ENCODE results near the gene PKM.

Gene PKM

GRCh38 chr15:72237029-72237852, 6.3 kb upstream of the PKM start:
- H3K4me3 ChIP-seq (ENCODE audit: control insufficient read depth in 1 of 7, extremely low read depth in 1 of 7, insufficient read depth in 4 of 7, low read depth in 2 of 7, low read length in 6 of 7) = peak overlapping the region in 4 of 7 experiments; percentile 13 to 60 (median 57)
- POLR2A ChIA-PET = no interaction called here
- peaks cover 7 to 25% (median 20%) of the 10 kb centered on the region in 4 experiments for H3K36me3 ChIP-seq (ENCODE audit: control insufficient read depth in 4 of 4, insufficient read depth in 4 of 4, low read length in 3 of 4)
- DNase-seq = peak; percentile 91 to 95 (median 95)
- WGBS (ENCODE audit: insufficient coverage) = 0% methylated on average over 2 of the region's 3 CpGs
- no peaks in the 10 kb centered on the region for H3K9me3 ChIP-seq (ENCODE audit: control extremely low read depth in 1 of 5, control insufficient read depth in 4 of 5, insufficient read depth in 2 of 5, low read depth in 1 of 5, low read length in 4 of 5)
- H3K4me1 ChIP-seq (ENCODE audit: control extremely low read depth in 1 of 4, control insufficient read depth in 4 of 4, insufficient read depth in 4 of 4, low read length in 3 of 4) = peaks cover 7 to 38% (median 25%) of the 10 kb centered on the region in 4 experiments
- CTCF ChIA-PET = interaction anchor here (0.8 to 1.5 kb wide), 5 partner anchors 10 to 37 kb away, joined by 3 to 8 read pairs (median 3); no protein-coding TSS in a partner anchor
- H3K27me3 ChIP-seq (replicated peaks in 2 of 5; ENCODE audit: control insufficient read depth in 4 of 5, insufficient read depth in 5 of 5, low read length in 4 of 5) = no peaks in the 10 kb centered on the region
- peak overlapping the region; percentile 34 to 79 for H3K27ac ChIP-seq (ENCODE audit: insufficient read depth in 1 of 2, low read depth in 1 of 2, low read length in 2 of 2, poor library complexity in 1 of 2, severe bottlenecking in 2 of 2)

- Histone ChIP-seq H3K36me3 (ENCODE audit: control insufficient read depth in 4 of 4, insufficient read depth in 4 of 4, low read length in 3 of 4) (peaks cover 4 to 18% (median 13%) of the 10 kb centered on the region in 4 experiments), H3K9me3 (ENCODE audit: control extremely low read depth in 1 of 5, control insufficient read depth in 4 of 5, insufficient read depth in 2 of 5, low read depth in 1 of 5, low read length in 4 of 5) (no peaks in the 10 kb centered on the region), H3K4me3 (ENCODE audit: control insufficient read depth in 1 of 7, extremely low read depth in 1 of 7, insufficient read depth in 4 of 7, low read depth in 2 of 7, low read length in 6 of 7) (peak overlapping the region in 3 of 7 experiments; percentile 56 to 60 (median 58)), H3K4me1 (ENCODE audit: control extremely low read depth in 1 of 4, control insufficient read depth in 4 of 4, insufficient read depth in 4 of 4, low read length in 3 of 4) (peaks cover 12 to 45% (median 33%) of the 10 kb centered on the region in 4 experiments), H3K27me3 (replicated peaks in 2 of 5; ENCODE audit: control insufficient read depth in 4 of 5, insufficient read depth in 5 of 5, low read length in 4 of 5) (no peaks in the 10 kb centered on the region), H3K27ac (ENCODE audit: insufficient read depth in 1 of 2, low read depth in 1 of 2, low read length in 2 of 2, poor library complexity in 1 of 2, severe bottlenecking in 2 of 2) (peak overlapping the region in 1 of 2 experiments; percentile 79)
- ChIA-PET POLR2A (interaction anchor here (0.6 kb wide), 1 partner anchor 479 kb away, joined by 3 read pairs; no protein-coding TSS in a partner anchor), CTCF (interaction anchor here (1.1 to 1.4 kb wide), 2 partner anchors 10 to 36 kb away, joined by 5 to 8 read pairs; no protein-coding TSS in a partner anchor)
- peak in 1 of 3 donors; percentile 1 for DNase-seq
- no CpG with 5 or more reads among the region's 2 CpGs for WGBS (ENCODE audit: insufficient coverage)
Observed at GRCh38 chr15:72236381-72237003, 5.5 kb upstream of the PKM start.

GRCh38 chr15:72235298-72235697, 4.3 kb upstream of the PKM start:
- Histone ChIP-seq H3K4me1 (ENCODE audit: control extremely low read depth in 1 of 4, control insufficient read depth in 4 of 4, insufficient read depth in 4 of 4, low read length in 3 of 4) (peaks cover 12 to 47% (median 40%) of the 10 kb centered on the region in 4 experiments), H3K9me3 (ENCODE audit: control extremely low read depth in 1 of 5, control insufficient read depth in 4 of 5, insufficient read depth in 2 of 5, low read depth in 1 of 5, low read length in 4 of 5) (no peaks in the 10 kb centered on the region), H3K27ac (ENCODE audit: insufficient read depth in 1 of 2, low read depth in 1 of 2, low read length in 2 of 2, poor library complexity in 1 of 2, severe bottlenecking in 2 of 2) (no peak overlapping the region), H3K4me3 (ENCODE audit: control insufficient read depth in 1 of 7, extremely low read depth in 1 of 7, insufficient read depth in 4 of 7, low read depth in 2 of 7, low read length in 6 of 7) (no peak overlapping the region), H3K27me3 (replicated peaks in 2 of 5; ENCODE audit: control insufficient read depth in 4 of 5, insufficient read depth in 5 of 5, low read length in 4 of 5) (no peaks in the 10 kb centered on the region), H3K36me3 (ENCODE audit: control insufficient read depth in 4 of 4, insufficient read depth in 4 of 4, low read length in 3 of 4) (peaks cover 0 to 6% (median 2%) of the 10 kb centered on the region in 4 experiments)
- WGBS (ENCODE audit: insufficient coverage) = 100% methylated on average over 4 of the region's 4 CpGs
- no peak for DNase-seq
- CTCF ChIA-PET = no interaction called here
- POLR2A ChIA-PET = no interaction called here

GRCh38 chr15:72233769-72234168, 2.8 kb upstream of the PKM start:
- Histone ChIP-seq H3K4me3 (ENCODE audit: control insufficient read depth in 1 of 7, extremely low read depth in 1 of 7, insufficient read depth in 4 of 7, low read depth in 2 of 7, low read length in 6 of 7) (no peak overlapping the region), H3K27me3 (replicated peaks in 2 of 5; ENCODE audit: control insufficient read depth in 4 of 5, insufficient read depth in 5 of 5, low read length in 4 of 5) (no peaks in the 10 kb centered on the region), H3K27ac (ENCODE audit: insufficient read depth in 1 of 2, low read depth in 1 of 2, low read length in 2 of 2, poor library complexity in 1 of 2, severe bottlenecking in 2 of 2) (no peak overlapping the region), H3K4me1 (ENCODE audit: control extremely low read depth in 1 of 4, control insufficient read depth in 4 of 4, insufficient read depth in 4 of 4, low read length in 3 of 4) (peaks cover 20 to 55% (median 51%) of the 10 kb centered on the region in 4 experiments), H3K36me3 (ENCODE audit: control insufficient read depth in 4 of 4, insufficient read depth in 4 of 4, low read length in 3 of 4) (peaks cover 0 to 9% (median 0%) of the 10 kb centered on the region in 4 experiments), H3K9me3 (ENCODE audit: control extremely low read depth in 1 of 5, control insufficient read depth in 4 of 5, insufficient read depth in 2 of 5, low read depth in 1 of 5, low read length in 4 of 5) (no peaks in the 10 kb centered on the region)
- 97% methylated on average over 5 of the region's 6 CpGs for WGBS (ENCODE audit: insufficient coverage)
- DNase-seq = no peak
- ChIA-PET CTCF (no interaction called here), POLR2A (no interaction called here)

- peak overlapping the region; percentile 74 to 94 (median 86) for H3K4me3 ChIP-seq (ENCODE audit: control insufficient read depth in 1 of 7, extremely low read depth in 1 of 7, insufficient read depth in 4 of 7, low read depth in 2 of 7, low read length in 6 of 7)
- H3K36me3 ChIP-seq (ENCODE audit: control insufficient read depth in 4 of 4, insufficient read depth in 4 of 4, low read length in 3 of 4) = peaks cover 0 to 11% (median 0%) of the 10 kb centered on the region in 4 experiments
- CTCF ChIA-PET = interaction anchor here (0.7 to 1.6 kb wide), 5 partner anchors 9 to 53 kb away, joined by 3 to 4 read pairs (median 3); no protein-coding TSS in a partner anchor
- POLR2A ChIA-PET = no interaction called here
- H3K4me1 ChIP-seq (ENCODE audit: control extremely low read depth in 1 of 4, control insufficient read depth in 4 of 4, insufficient read depth in 4 of 4, low read length in 3 of 4) = peaks cover 25 to 61% (median 55%) of the 10 kb centered on the region in 4 experiments
- peak overlapping the region in 1 of 2 experiments; percentile 81 for H3K27ac ChIP-seq (ENCODE audit: insufficient read depth in 1 of 2, low read depth in 1 of 2, low read length in 2 of 2, poor library complexity in 1 of 2, severe bottlenecking in 2 of 2)
- peak; percentile 63 to 87 (median 79) for DNase-seq
- H3K27me3 ChIP-seq (replicated peaks in 2 of 5; ENCODE audit: control insufficient read depth in 4 of 5, insufficient read depth in 5 of 5, low read length in 4 of 5) = no peaks in the 10 kb centered on the region
- under 1% methylated on average over 15 of the region's 16 CpGs for WGBS (ENCODE audit: insufficient coverage)
- H3K9me3 ChIP-seq (ENCODE audit: control extremely low read depth in 1 of 5, control insufficient read depth in 4 of 5, insufficient read depth in 2 of 5, low read depth in 1 of 5, low read length in 4 of 5) = no peaks in the 10 kb centered on the region
Observed at GRCh38 chr15:72231833-72232478, 966 bp upstream of the PKM start.

- peak; percentile 70 to 86 (median 81) for DNase-seq
- ChIA-PET CTCF (interaction anchor here (1.1 to 2.1 kb wide), 6 partner anchors 9 to 43 kb away, joined by 3 to 6 read pairs (median 4); no protein-coding TSS in a partner anchor), POLR2A (interaction anchor here (0.6 kb wide), 1 partner anchor 18 kb away, joined by 5 read pairs; no protein-coding TSS in a partner anchor)
- Histone ChIP-seq H3K4me3 (ENCODE audit: control insufficient read depth in 1 of 7, extremely low read depth in 1 of 7, insufficient read depth in 4 of 7, low read depth in 2 of 7, low read length in 6 of 7) (peak overlapping the region; percentile 74 to 94 (median 86)), H3K36me3 (ENCODE audit: control insufficient read depth in 4 of 4, insufficient read depth in 4 of 4, low read length in 3 of 4) (peaks cover 0 to 19% (median 0%) of the 10 kb centered on the region in 4 experiments), H3K4me1 (ENCODE audit: control extremely low read depth in 1 of 4, control insufficient read depth in 4 of 4, insufficient read depth in 4 of 4, low read length in 3 of 4) (peaks cover 27 to 60% (median 56%) of the 10 kb centered on the region in 4 experiments), H3K27me3 (replicated peaks in 2 of 5; ENCODE audit: control insufficient read depth in 4 of 5, insufficient read depth in 5 of 5, low read length in 4 of 5) (no peaks in the 10 kb centered on the region), H3K9me3 (ENCODE audit: control extremely low read depth in 1 of 5, control insufficient read depth in 4 of 5, insufficient read depth in 2 of 5, low read depth in 1 of 5, low read length in 4 of 5) (no peaks in the 10 kb centered on the region), H3K27ac (ENCODE audit: insufficient read depth in 1 of 2, low read depth in 1 of 2, low read length in 2 of 2, poor library complexity in 1 of 2, severe bottlenecking in 2 of 2) (peak overlapping the region; percentile 25 to 81)
- WGBS (ENCODE audit: insufficient coverage) = 0% methylated on average over 71 of the region's 79 CpGs
Observed at GRCh38 chr15:72230197-72231065, 559 bp downstream of the PKM start.
